ENCODE data around the gene TRPM2. TPM values are rescaled to one million over a fixed set of nuclear protein-coding genes. Genes with fewer than 3 reads are reported as not detected.
A peak's percentile ranks its signal among the peaks of the same experiment; 100 is the strongest.

Gene TRPM2
- total and polyA plus RNA-seq, 5 donors = 0.61 to 1.7 (median 1.2) TPM

GRCh38 chr21:44379515-44379848 is 26.1 kb downstream of the TRPM2 start:
- Histone ChIP-seq H3K27me3 (ENCODE audit: control insufficient read depth, insufficient read depth) (no peaks in the 10 kb centered on the region), H3K4me3 (ENCODE audit: low read length) (no peak overlapping the region), H3K4me1 (ENCODE audit: control insufficient read depth, insufficient read depth, low read length) (no peaks in the 10 kb centered on the region), H3K27ac (ENCODE audit: low read length) (no peak overlapping the region), H3K9me3 (ENCODE audit: control insufficient read depth, low read length) (no peaks in the 10 kb centered on the region)
- intact Hi-C loops (cut with DNase I) = no loop called here
- DNase-seq (no peak), ATAC-seq (no peak)
- 81% methylated on average over 5 of the region's 5 CpGs for WGBS

DNA sequence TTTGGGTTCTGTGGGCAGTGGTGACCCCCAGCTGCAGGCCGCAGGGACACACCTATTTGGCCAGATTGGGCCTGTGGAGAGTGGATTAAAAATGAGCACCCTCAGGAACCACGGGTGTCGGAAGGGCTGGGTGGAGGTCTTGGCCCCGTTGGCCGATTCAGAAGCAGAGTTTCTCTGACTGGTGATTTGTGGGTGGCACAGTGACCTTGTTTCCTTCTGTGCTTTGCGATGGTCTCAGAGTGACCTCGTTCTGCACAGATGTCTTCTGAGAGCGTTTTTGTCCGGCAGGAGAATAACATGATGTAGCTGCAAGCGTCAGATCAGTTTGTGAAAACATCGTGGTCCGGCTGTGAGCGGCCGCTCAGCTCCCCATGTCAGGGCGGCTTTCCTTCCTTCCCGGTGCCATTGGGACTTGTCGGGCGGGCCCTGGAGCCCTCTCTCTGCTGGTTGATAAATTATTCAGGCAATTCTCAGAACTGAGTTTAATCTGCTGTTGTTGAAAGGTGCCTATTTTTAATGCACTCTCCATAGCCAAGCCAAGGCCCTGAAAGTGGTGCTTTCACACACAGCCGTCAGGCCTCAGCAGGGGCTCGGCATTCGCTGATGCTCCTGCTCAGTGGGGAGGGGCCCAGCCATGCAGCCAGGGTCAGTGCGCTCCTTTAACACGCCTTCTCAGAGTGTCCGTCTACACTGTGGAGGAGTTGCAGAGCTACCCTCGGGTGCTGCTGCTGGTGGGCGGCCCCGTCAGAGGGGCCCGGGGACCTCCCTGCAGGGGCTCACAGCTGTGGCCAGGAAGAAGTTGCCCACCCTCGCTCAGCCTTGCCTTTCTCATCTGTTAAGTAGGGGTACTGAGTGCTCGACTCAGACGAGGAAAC is 26.8 kb downstream of the TRPM2 start:
- Histone ChIP-seq H3K27ac (ENCODE audit: low read length) (no peak overlapping the region), H3K9me3 (ENCODE audit: control insufficient read depth, low read length) (no peaks in the 10 kb centered on the region), H3K4me1 (ENCODE audit: control insufficient read depth, insufficient read depth, low read length) (no peaks in the 10 kb centered on the region), H3K4me3 (ENCODE audit: low read length) (no peak overlapping the region), H3K27me3 (ENCODE audit: control insufficient read depth, insufficient read depth) (no peaks in the 10 kb centered on the region)
- intact Hi-C loops (cut with DNase I) = no loop called here
- 52% methylated on average over 31 of the region's 31 CpGs for WGBS
- ATAC-seq = no peak
- DNase-seq = no peak

DNA sequence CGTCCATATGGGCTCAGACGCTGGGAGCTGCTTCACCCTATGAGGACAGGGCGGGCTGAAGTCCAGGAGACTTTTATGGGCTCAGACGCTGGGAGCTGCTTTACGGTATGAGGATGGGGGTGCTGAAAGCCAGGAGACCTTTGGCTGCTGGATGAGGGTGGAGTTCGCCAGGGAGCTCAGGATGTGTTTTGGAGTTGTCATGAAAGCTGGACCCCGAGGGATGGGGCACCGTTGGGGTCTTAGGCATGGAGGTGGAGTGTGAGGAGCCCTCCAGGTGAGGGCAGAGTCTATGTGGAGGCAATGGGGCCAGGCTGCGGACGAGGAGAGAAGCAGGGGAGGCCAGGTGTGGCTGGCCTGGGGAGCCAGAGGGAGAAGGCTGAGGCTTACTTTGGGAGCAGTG is 27.5 kb downstream of the TRPM2 start:
- Histone ChIP-seq H3K27me3 (ENCODE audit: control insufficient read depth, insufficient read depth) (no peaks in the 10 kb centered on the region), H3K27ac (ENCODE audit: low read length) (no peak overlapping the region), H3K9me3 (ENCODE audit: control insufficient read depth, low read length) (no peaks in the 10 kb centered on the region), H3K4me3 (ENCODE audit: low read length) (no peak overlapping the region), H3K4me1 (ENCODE audit: control insufficient read depth, insufficient read depth, low read length) (no peaks in the 10 kb centered on the region)
- 74% methylated on average over 10 of the region's 10 CpGs for WGBS
- no peak for ATAC-seq
- intact Hi-C loops (cut with DNase I) = no loop called here
- DNase-seq = no peak

DNA sequence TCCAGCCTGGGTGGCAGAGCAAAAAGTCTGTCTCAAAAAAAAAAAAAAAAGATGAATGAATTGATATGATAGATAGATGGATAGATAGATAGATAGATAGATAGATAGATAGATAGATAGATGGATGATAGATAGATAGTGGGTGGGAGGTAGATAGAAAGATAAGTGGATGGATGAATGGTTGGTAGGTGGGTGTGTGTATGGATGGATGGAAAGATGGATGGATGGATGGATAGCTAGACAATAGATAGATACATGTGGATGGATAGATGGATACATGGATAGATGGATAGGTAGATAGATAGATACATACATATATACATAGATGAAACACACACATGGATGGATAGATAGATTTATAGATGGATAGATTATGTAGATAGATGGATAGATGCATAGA is 28.5 kb downstream of the TRPM2 start:
- ATAC-seq (no peak), DNase-seq (no peak)
- peaks cover 2% of the 10 kb centered on the region for H3K9me3 ChIP-seq (ENCODE audit: control insufficient read depth, low read length)
- H3K27ac ChIP-seq (ENCODE audit: low read length) = no peak overlapping the region
- intact Hi-C loops (cut with DNase I) = no loop called here
- H3K27me3 ChIP-seq (ENCODE audit: control insufficient read depth, insufficient read depth) = no peaks in the 10 kb centered on the region
- H3K4me1 ChIP-seq (ENCODE audit: control insufficient read depth, insufficient read depth, low read length) = no peaks in the 10 kb centered on the region
- no peak overlapping the region for H3K4me3 ChIP-seq (ENCODE audit: low read length)

DNA sequence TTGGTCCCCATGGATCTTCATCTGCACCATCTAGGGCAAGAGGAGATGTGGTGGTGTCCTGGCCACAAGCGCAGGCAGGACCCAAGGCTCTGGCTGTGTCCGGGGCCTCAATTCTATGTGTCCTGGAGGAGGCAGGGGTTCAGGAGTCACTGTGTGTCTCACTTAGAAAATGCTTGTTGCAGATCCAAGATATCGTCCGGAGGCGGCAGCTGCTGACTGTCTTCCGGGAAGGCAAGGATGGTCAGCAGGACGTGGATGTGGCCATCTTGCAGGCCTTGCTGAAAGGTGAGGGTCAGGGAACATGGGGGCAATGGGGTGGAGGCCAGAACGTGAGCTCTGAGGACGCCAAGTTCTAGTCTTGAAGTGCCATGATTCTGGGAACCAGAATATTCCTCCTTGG is 29.1 kb downstream of the TRPM2 start:
- intact Hi-C loops (cut with DNase I) = no loop called here

DNA sequence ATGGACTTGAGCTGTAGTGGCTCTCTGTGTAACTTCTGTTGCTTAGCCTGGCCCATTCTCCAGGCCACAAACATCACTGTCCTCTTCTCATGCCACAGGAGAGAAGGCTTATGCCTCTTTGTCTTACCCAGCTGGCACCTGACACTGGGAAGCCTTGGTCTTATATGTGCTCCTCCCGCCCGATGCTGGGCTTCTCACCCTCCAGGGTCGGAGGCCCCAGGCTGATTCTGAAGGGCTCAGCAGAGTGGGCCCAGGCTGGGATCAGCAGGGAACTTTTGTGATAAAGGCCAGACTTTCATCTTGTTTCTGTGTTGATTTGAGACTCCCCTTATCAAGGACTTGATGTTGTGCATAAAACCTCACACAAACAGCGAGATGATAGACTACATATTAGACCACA is 29.8 kb downstream of the TRPM2 start:
- H3K9me3 ChIP-seq (ENCODE audit: control insufficient read depth, low read length) = peaks cover 3% of the 10 kb centered on the region
- intact Hi-C loops (cut with DNase I) = no loop called here
- DNase-seq = no peak
- H3K27me3 ChIP-seq (ENCODE audit: control insufficient read depth, insufficient read depth) = no peaks in the 10 kb centered on the region
- H3K4me3 ChIP-seq (ENCODE audit: low read length) = no peak overlapping the region
- H3K27ac ChIP-seq (ENCODE audit: low read length) = no peak overlapping the region
- no peaks in the 10 kb centered on the region for H3K4me1 ChIP-seq (ENCODE audit: control insufficient read depth, insufficient read depth, low read length)
- 59% methylated on average over 4 of the region's 4 CpGs for WGBS
- ATAC-seq = no peak

More for the DNA sequence above, 29.1 kb downstream of the TRPM2 start:
- Histone ChIP-seq H3K4me3 (ENCODE audit: low read length) (no peak overlapping the region), H3K9me3 (ENCODE audit: control insufficient read depth, low read length) (peaks cover 3% of the 10 kb centered on the region), H3K27me3 (ENCODE audit: control insufficient read depth, insufficient read depth) (no peaks in the 10 kb centered on the region), H3K4me1 (ENCODE audit: control insufficient read depth, insufficient read depth, low read length) (no peaks in the 10 kb centered on the region), H3K27ac (ENCODE audit: low read length) (no peak overlapping the region)
- no peak for DNase-seq
- WGBS = 86% methylated on average over 9 of the region's 9 CpGs
- ATAC-seq = no peak

DNA sequence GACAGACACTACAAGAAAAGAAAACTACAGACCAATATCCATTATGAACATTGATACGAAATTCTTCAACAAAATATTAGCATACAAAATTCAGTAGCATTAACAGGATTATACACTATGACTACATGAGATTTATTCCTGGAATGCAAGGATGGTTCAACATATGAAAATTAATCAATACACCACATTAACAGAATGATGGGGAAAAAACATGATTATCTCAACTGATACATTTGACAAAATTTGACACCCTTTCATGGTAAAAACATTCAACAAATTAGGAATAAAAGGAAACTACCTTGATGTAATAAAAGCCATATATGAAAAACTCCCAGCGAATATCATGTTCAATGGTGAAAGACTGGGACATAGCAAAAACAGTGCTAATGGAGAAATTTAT is 31.5 kb downstream of the TRPM2 start:
- Histone ChIP-seq H3K27ac (ENCODE audit: low read length) (no peak overlapping the region), H3K4me1 (ENCODE audit: control insufficient read depth, insufficient read depth, low read length) (no peaks in the 10 kb centered on the region), H3K4me3 (ENCODE audit: low read length) (no peak overlapping the region), H3K27me3 (ENCODE audit: control insufficient read depth, insufficient read depth) (no peaks in the 10 kb centered on the region), H3K9me3 (ENCODE audit: control insufficient read depth, low read length) (peaks cover 3% of the 10 kb centered on the region)
- 61% methylated on average over 2 of the region's 2 CpGs for WGBS
- intact Hi-C loops (cut with DNase I) = no loop called here
- no peak for DNase-seq
- ATAC-seq = no peak

DNA sequence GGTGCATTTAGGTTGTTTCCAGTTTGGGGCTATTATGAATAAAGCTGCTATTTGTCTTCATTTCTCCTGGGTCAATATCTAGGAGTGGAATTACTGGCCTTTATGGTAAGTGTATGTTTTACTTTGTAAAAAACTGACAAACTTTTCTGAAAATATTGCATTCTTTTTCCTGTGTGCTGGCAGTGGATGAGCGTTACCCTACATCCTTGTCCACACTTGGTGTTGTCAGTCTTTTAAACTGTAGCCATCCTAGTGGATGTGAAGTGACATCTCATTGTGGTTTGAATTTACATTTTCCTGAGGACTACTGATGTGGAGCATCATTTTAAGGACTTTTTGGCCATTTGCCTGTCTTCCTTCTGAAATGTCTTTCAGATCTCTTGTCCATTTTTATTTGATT is 35.9 kb downstream of the TRPM2 start:
- DNase-seq = no peak
- intact Hi-C loops (cut with DNase I) = no loop called here
- no peak overlapping the region for H3K27ac ChIP-seq (ENCODE audit: low read length)
- no peaks in the 10 kb centered on the region for H3K4me1 ChIP-seq (ENCODE audit: control insufficient read depth, insufficient read depth, low read length)
- no peak for ATAC-seq
- H3K27me3 ChIP-seq (ENCODE audit: control insufficient read depth, insufficient read depth) = no peaks in the 10 kb centered on the region
- peaks cover 3% of the 10 kb centered on the region for H3K9me3 ChIP-seq (ENCODE audit: control insufficient read depth, low read length)
- H3K4me3 ChIP-seq (ENCODE audit: low read length) = no peak overlapping the region
- 97% methylated on average over 1 of the region's 1 CpG for WGBS

GRCh38 chr21:44390886-44391285 is 37.5 kb downstream of the TRPM2 start:
- Histone ChIP-seq H3K4me1 (ENCODE audit: control insufficient read depth, insufficient read depth, low read length) (no peaks in the 10 kb centered on the region), H3K27me3 (ENCODE audit: control insufficient read depth, insufficient read depth) (no peaks in the 10 kb centered on the region), H3K27ac (ENCODE audit: low read length) (no peak overlapping the region), H3K4me3 (ENCODE audit: low read length) (no peak overlapping the region), H3K9me3 (ENCODE audit: control insufficient read depth, low read length) (peaks cover 3% of the 10 kb centered on the region)
- WGBS = 89% methylated on average over 8 of the region's 8 CpGs
- intact Hi-C loops (cut with DNase I) = no loop called here
- ATAC-seq = no peak
- DNase-seq = no peak

DNA sequence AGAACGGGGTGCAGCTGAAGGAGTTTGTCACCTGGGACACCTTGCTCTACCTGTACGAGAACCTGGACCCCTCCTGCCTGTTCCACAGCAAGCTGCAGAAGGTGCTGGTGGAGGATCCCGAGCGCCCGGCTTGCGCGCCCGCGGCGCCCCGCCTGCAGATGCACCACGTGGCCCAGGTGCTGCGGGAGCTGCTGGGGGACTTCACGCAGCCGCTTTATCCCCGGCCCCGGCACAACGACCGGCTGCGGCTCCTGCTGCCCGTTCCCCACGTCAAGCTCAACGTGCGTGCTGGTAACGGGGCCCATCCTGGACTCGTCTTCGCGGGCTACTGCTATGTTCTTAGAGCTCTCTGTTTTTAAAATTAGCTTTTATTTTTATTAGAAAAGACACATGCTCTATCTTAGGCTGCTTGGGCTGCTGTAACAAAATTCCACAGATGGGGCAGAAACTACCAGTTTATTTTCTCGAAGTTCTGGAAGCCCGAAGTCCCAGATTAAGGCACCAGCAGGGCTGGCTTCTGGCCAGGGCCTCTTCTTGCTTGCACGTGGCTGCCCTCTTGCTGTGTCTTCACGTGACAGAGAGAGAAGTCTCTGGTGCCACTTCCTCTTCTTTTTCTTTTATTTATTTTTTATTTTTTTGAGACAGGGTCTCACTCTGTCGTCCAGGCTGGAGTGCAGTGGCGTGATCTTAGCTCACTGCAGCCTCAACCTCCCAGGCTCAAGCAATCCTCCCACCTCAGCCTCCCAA is 38.1 kb downstream of the TRPM2 start:
- Histone ChIP-seq H3K27ac (ENCODE audit: low read length) (no peak overlapping the region), H3K4me3 (ENCODE audit: low read length) (no peak overlapping the region), H3K4me1 (ENCODE audit: control insufficient read depth, insufficient read depth, low read length) (no peaks in the 10 kb centered on the region), H3K9me3 (ENCODE audit: control insufficient read depth, low read length) (peaks cover 3% of the 10 kb centered on the region), H3K27me3 (ENCODE audit: control insufficient read depth, insufficient read depth) (no peaks in the 10 kb centered on the region)
- DNase-seq = peak; percentile 44 to 90 (median 86)
- intact Hi-C loops (cut with DNase I) = no loop called here
- ATAC-seq = no peak
- 46% methylated on average over 34 of the region's 34 CpGs for WGBS

DNA sequence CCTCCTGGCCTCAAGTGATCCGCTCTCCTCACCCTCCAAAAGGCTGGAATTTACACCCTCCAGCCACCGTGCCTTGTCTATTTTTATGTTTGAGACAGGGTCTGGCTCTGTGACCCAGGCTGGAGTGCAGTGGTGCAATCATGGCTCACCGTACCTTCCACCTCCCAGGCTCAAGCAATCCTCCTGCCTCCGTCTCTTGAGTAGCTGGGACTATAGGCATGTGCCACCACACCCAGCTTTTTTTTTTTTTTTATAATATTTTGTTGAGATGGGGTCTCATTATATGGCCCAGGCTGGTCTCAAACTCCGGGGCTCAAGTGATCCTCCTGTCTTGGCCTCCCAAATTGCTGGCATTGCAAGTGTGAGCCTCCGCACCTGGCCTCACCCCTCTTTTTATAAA is 38.8 kb downstream of the TRPM2 start:
- H3K9me3 ChIP-seq (ENCODE audit: control insufficient read depth, low read length) = no peaks in the 10 kb centered on the region
- intact Hi-C loops (cut with DNase I) = no loop called here
- no peak overlapping the region for H3K27ac ChIP-seq (ENCODE audit: low read length)
- no peak for ATAC-seq
- H3K4me1 ChIP-seq (ENCODE audit: control insufficient read depth, insufficient read depth, low read length) = no peaks in the 10 kb centered on the region
- 82% methylated on average over 6 of the region's 6 CpGs for WGBS
- H3K4me3 ChIP-seq (ENCODE audit: low read length) = no peak overlapping the region
- H3K27me3 ChIP-seq (ENCODE audit: control insufficient read depth, insufficient read depth) = no peaks in the 10 kb centered on the region
- no peak for DNase-seq

Data from right cardiac atrium (tissue), 5 donors.